ENCODE results near the gene DCHS1. TPM values are rescaled to one million over a fixed set of nuclear protein-coding genes. Genes with fewer than 3 reads are reported as not detected.

The DCHS1 gene
- total and polyA plus RNA-seq, 10 of the 15 experiments (the other 5 are each of a cell fraction or from before 2014, with no cell fraction given) = 0.02 to 0.64 (median 0.18) TPM; not detected in 1

DNA sequence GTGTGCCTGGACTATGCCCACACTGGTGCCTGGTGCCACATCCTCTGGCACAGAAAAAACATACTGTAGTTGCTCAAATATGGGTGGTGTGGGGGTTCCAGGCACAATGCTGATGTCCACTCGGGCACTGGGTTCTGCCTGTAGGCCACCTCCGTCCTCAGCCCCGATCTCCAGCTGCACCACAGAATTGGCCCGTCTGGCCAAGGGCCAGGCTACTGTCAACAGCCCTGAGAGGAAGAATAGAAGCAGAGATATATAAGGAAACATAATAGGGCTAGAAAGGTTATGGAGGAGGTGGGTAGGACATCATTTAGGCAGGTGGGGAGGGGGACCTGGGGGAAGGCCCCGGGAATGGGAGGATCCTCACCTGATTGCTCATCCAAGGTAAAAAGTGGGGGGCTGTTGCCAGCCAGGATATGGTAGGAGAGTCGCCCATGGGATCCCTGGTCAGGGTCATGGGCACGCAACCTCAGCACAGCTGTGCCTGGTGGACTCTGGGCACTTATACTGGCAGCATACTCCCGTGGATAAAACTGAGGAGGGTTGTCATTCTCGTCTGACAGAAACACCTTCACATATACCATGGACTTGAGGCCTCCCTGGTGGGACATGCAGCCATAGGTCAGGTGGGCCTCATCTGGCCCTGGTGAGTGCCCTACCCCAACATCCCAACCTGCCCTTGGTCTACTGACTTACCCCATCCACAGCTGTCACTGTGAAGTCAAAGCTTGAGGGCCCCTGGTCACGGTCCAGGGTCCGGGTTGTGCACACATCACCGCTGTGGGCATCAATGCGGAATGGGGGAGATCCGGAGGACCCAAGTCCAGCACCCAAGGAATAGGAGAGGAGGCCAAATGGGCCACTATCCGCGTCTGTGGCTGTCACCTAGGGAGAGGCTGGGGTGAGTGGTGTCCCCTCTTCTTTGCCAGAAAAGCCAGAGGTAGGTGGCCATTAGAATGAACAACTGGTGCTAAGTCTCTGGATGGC lies 21.9 kb downstream of the DCHS1 start:
- Histone ChIP-seq H3K4me2 (ENCODE audit: control insufficient read depth, insufficient read depth) (no peak overlapping the region), H3K79me2 (ENCODE audit: control insufficient read depth, insufficient read depth, low read length) (no peaks in the 10 kb centered on the region), H3K27ac (ENCODE audit: control insufficient read depth, insufficient read depth) (no peak overlapping the region), H3K9me3 (replicated peaks; ENCODE audit: control insufficient read depth, insufficient read depth, low read length) (no peaks in the 10 kb centered on the region), H3K4me3 (no peak overlapping the region), H3K9ac (ENCODE audit: control insufficient read depth, insufficient read depth, low read length) (no peak overlapping the region), H2AFZ (ENCODE audit: control insufficient read depth, low read depth, low read length) (no peak overlapping the region), H3K36me3 (ENCODE audit: control insufficient read depth in 2 of 2, insufficient read depth in 2 of 2, low read length in 1 of 2) (no peaks in the 10 kb centered on the region), H4K20me1 (ENCODE audit: control insufficient read depth, insufficient read depth) (no peaks in the 10 kb centered on the region), H3K27me3 (replicated peaks in 1 of 2; ENCODE audit: control insufficient read depth in 2 of 2, insufficient read depth in 2 of 2, low read length in 1 of 2) (no peaks in the 10 kb centered on the region), H3K4me1 (ENCODE audit: control insufficient read depth, insufficient read depth, low read length) (no peaks in the 10 kb centered on the region)
- ChIA-PET SMC1A (ENCODE audit: uncharacterized antibody, unreplicated experiment) (interaction anchor here (1.5 kb wide), 1 partner anchor 15 kb away, joined by 4 read pairs; no protein-coding TSS in a partner anchor), CTCF (no interaction called here), RAD21 (ENCODE audit: unreplicated experiment) (no interaction called here), POLR2A (interaction anchor here (0.7 to 1.4 kb wide), 2 partner anchors 13 to 50 kb away, joined by 3 to 4 read pairs; partner anchors contain the start of gene MRPL17)
- intact Hi-C loops (cut with micrococcal nuclease; ENCODE audit: unreplicated experiment) = no loop called here
- FAIRE-seq (no peak), DNase-seq (ENCODE audit: low read depth, low spot score) (no peak), ATAC-seq (no peak)
- 59% methylated on average over 16 of the region's 16 CpGs for WGBS (ENCODE audit: insufficient coverage, insufficient replicate concordance, low lambda C conversion rate, missing lambda C conversion rate)
- TF ChIP-seq NR2F1 (conservative IDR thresholded peaks at IDR 0.05) = no peak
- TF ChIP-seq SMAD5 (IDR thresholded peaks at IDR 0.05; ENCODE audit: low read depth) = no peak
- TF ChIP-seq BHLHE40 (IDR thresholded peaks at IDR 0.05; ENCODE audit: borderline replicate concordance in 1 of 2, low read depth in 2 of 2, low read length in 1 of 2) = no peak
- TF ChIP-seq, protein P1, sequence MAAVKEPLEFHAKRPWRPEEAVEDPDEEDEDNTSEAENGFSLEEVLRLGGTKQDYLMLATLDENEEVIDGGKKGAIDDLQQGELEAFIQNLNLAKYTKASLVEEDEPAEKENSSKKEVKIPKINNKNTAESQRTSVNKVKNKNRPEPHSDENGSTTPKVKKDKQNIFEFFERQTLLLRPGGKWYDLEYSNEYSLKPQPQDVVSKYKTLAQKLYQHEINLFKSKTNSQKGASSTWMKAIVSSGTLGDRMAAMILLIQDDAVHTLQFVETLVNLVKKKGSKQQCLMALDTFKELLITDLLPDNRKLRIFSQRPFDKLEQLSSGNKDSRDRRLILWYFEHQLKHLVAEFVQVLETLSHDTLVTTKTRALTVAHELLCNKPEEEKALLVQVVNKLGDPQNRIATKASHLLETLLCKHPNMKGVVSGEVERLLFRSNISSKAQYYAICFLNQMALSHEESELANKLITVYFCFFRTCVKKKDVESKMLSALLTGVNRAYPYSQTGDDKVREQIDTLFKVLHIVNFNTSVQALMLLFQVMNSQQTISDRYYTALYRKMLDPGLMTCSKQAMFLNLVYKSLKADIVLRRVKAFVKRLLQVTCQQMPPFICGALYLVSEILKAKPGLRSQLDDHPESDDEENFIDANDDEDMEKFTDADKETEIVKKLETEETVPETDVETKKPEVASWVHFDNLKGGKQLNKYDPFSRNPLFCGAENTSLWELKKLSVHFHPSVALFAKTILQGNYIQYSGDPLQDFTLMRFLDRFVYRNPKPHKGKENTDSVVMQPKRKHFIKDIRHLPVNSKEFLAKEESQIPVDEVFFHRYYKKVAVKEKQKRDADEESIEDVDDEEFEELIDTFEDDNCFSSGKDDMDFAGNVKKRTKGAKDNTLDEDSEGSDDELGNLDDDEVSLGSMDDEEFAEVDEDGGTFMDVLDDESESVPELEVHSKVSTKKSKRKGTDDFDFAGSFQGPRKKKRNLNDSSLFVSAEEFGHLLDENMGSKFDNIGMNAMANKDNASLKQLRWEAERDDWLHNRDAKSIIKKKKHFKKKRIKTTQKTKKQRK (IDR thresholded peaks at IDR 0.05; ENCODE audit: low read depth, low read length) = no peak
- TF ChIP-seq, protein P2, sequence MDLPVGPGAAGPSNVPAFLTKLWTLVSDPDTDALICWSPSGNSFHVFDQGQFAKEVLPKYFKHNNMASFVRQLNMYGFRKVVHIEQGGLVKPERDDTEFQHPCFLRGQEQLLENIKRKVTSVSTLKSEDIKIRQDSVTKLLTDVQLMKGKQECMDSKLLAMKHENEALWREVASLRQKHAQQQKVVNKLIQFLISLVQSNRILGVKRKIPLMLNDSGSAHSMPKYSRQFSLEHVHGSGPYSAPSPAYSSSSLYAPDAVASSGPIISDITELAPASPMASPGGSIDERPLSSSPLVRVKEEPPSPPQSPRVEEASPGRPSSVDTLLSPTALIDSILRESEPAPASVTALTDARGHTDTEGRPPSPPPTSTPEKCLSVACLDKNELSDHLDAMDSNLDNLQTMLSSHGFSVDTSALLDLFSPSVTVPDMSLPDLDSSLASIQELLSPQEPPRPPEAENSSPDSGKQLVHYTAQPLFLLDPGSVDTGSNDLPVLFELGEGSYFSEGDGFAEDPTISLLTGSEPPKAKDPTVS (IDR thresholded peaks at IDR 0.05; ENCODE audit: low read depth, low read length) = no peak
- in situ Hi-C loops (cut with MboI) = no loop called here
- BruUV-seq (replicated peaks) = no TSS peak

Measured in GM12878 (cell line).